HEK293 (cell line): ENCODE measurements around the gene RNPEP.

Experiments
- CTCF ChIA-PET: fragments of 350-600 bp; formaldehyde crosslinking; extraction: SDS; loops from one replicate; lab custom pipeline; 2021; ENCODE audit warnings: antibody characterized with exemption; lab: Yijun Ruan, JAX
- POLR2A ChIA-PET: fragments of 300-600 bp; formaldehyde crosslinking; extraction: SDS; loops from one replicate; lab custom pipeline; 2020; ENCODE audit warnings: antibody characterized with exemption, inconsistent platforms; lab: Yijun Ruan, JAX
- H3K27ac ChIP-seq: fragments of 200-500 bp; sonication (Bioruptor generic); 2 replicates; pipeline ENCODE4 v1.5.1; 2014; ENCODE audit warnings: low read depth, low read length, control low read depth, inconsistent platforms; ENCODE audit errors: extremely low read depth
- H3K36me3 ChIP-seq, 2 experiments: fragments of 200-500 bp in 1 of 2; sonication (Bioruptor generic) in 1 of 2; 1 replicate in 1 of 2; 2 replicates in 1 of 2; pipeline ENCODE4 v1.5.1; 2014 to 2017; ENCODE audit warnings: inconsistent platforms in 2 of 2, low read length in 2 of 2; ENCODE audit not compliant: control insufficient read depth in 2 of 2, insufficient read depth in 1 of 2
- H3K4me1 ChIP-seq: fragments of 200-500 bp; sonication (Bioruptor generic); 2 replicates; pipeline ENCODE4 v1.5.1; 2014; ENCODE audit warnings: mild to moderate bottlenecking, low read length, inconsistent platforms; ENCODE audit not compliant: control insufficient read depth, insufficient read depth
- H3K4me3 ChIP-seq: 2 replicates; pipeline ENCODE4 v1.5.1; 2011; ENCODE audit warnings: low read depth, mild to moderate bottlenecking, control low read depth, low read length, moderate library complexity
- H3K9me3 ChIP-seq: fragments of 200-500 bp; sonication (Bioruptor generic); 2 replicates; pipeline ENCODE4 v1.5.1; 2014; ENCODE audit warnings: low read depth, low read length, inconsistent platforms; ENCODE audit not compliant: control insufficient read depth, insufficient read depth
- EGR2 ChIP-seq: fragments of 450-650 bp; formaldehyde crosslinking; IDR thresholded peaks from 2 replicates; pipeline ENCODE4 v1.5.1; 2016; ENCODE audit warnings: low read depth, missing biosample characterization, missing genetic modification characterization
- SP2 ChIP-seq: fragments of 450-650 bp; formaldehyde crosslinking; IDR thresholded peaks from 2 replicates; pipeline ENCODE4 v1.5.1; 2016; ENCODE audit warnings: missing biosample characterization, missing genetic modification characterization
- ZFP69B ChIP-seq: fragments of 450-650 bp; formaldehyde crosslinking; IDR thresholded peaks from 2 replicates; pipeline ENCODE4 v1.5.1; 2016; ENCODE audit warnings: missing biosample characterization, missing genetic modification characterization
- ZNF121 ChIP-seq: fragments of 450-650 bp; formaldehyde crosslinking; IDR thresholded peaks from 2 replicates; pipeline ENCODE4 v1.5.1; 2016; ENCODE audit warnings: missing biosample characterization, missing genetic modification characterization
- ZNF146 ChIP-seq: fragments of 450-650 bp; formaldehyde crosslinking; IDR thresholded peaks from 2 replicates; pipeline ENCODE4 v1.5.1; 2016; ENCODE audit warnings: missing biosample characterization, missing genetic modification characterization
- ZNF2 ChIP-seq: fragments of 450-650 bp; formaldehyde crosslinking; IDR thresholded peaks from 2 replicates; pipeline ENCODE4 v1.5.1; 2016; ENCODE audit warnings: missing biosample characterization, missing genetic modification characterization
- ZNF311 ChIP-seq: fragments of 450-650 bp; formaldehyde crosslinking; IDR thresholded peaks from 2 replicates; pipeline ENCODE4 v1.5.1; 2017; ENCODE audit warnings: missing biosample characterization, missing genetic modification characterization, borderline replicate concordance
- ZNF426 ChIP-seq: fragments of 450-650 bp; formaldehyde crosslinking; IDR thresholded peaks from 2 replicates; pipeline ENCODE4 v1.5.1; 2017; ENCODE audit warnings: missing biosample characterization, missing genetic modification characterization, mild to moderate bottlenecking, inconsistent platforms, moderate library complexity
- ZNF510 ChIP-seq: fragments of 450-650 bp; formaldehyde crosslinking; IDR thresholded peaks from 2 replicates; pipeline ENCODE4 v1.5.1; 2018; ENCODE audit warnings: mild to moderate bottlenecking, missing genetic modification characterization, missing biosample characterization; ENCODE audit not compliant: insufficient replicate concordance
- ZNF544 ChIP-seq: fragments of 450-650 bp; formaldehyde crosslinking; IDR thresholded peaks from 2 replicates; pipeline ENCODE4 v1.5.0; 2017; ENCODE audit warnings: missing biosample characterization, missing genetic modification characterization
- ZNF548 ChIP-seq: fragments of 450-650 bp; formaldehyde crosslinking; IDR thresholded peaks from 2 replicates; pipeline ENCODE4 v1.5.1; 2016; ENCODE audit warnings: missing biosample characterization, missing genetic modification characterization
- ZNF571 ChIP-seq: fragments of 450-650 bp; formaldehyde crosslinking; IDR thresholded peaks from 2 replicates; pipeline ENCODE4 v1.5.0; 2017; ENCODE audit warnings: missing biosample characterization, missing genetic modification characterization
- ZNF623 ChIP-seq: fragments of 450-650 bp; formaldehyde crosslinking; IDR thresholded peaks from 2 replicates; pipeline ENCODE4 v1.5.1; 2016; ENCODE audit warnings: missing biosample characterization, missing genetic modification characterization
- ZNF664 ChIP-seq: fragments of 450-650 bp; formaldehyde crosslinking; IDR thresholded peaks from 2 replicates; pipeline ENCODE4 v1.5.1; 2016; ENCODE audit warnings: missing biosample characterization, missing genetic modification characterization
- ZNF837 ChIP-seq: fragments of 450-650 bp; formaldehyde crosslinking; IDR thresholded peaks from 2 replicates; pipeline ENCODE4 v1.5.1; 2016; ENCODE audit warnings: missing biosample characterization, missing genetic modification characterization
- TF ChIP-seq, protein P1 (sequence below): fragments of 450-650 bp; formaldehyde crosslinking; IDR thresholded peaks from 2 replicates; pipeline ENCODE4 v1.5.1; 2016; ENCODE audit warnings: missing biosample characterization, missing genetic modification characterization
- TF ChIP-seq, protein P2 (sequence below): fragments of 450-650 bp; formaldehyde crosslinking; IDR thresholded peaks from 2 replicates; pipeline ENCODE4 v1.5.1; 2016; ENCODE audit warnings: missing biosample characterization, missing genetic modification characterization
- TF ChIP-seq, protein P3 (sequence below): fragments of 450-650 bp; formaldehyde crosslinking; IDR thresholded peaks from 2 replicates; pipeline ENCODE4 v1.5.1; 2016; ENCODE audit warnings: missing biosample characterization, missing genetic modification characterization
- TF ChIP-seq, protein P4 (sequence below): fragments of 450-650 bp; formaldehyde crosslinking; IDR thresholded peaks from 2 replicates; pipeline ENCODE4 v1.5.1; 2016; ENCODE audit warnings: missing biosample characterization, missing genetic modification characterization
- TF ChIP-seq, protein P5 (sequence below): fragments of 450-650 bp; formaldehyde crosslinking; IDR thresholded peaks from 2 replicates; pipeline ENCODE4 v1.5.1; 2016; ENCODE audit warnings: missing biosample characterization, missing genetic modification characterization

RNPEP gene

DNA sequence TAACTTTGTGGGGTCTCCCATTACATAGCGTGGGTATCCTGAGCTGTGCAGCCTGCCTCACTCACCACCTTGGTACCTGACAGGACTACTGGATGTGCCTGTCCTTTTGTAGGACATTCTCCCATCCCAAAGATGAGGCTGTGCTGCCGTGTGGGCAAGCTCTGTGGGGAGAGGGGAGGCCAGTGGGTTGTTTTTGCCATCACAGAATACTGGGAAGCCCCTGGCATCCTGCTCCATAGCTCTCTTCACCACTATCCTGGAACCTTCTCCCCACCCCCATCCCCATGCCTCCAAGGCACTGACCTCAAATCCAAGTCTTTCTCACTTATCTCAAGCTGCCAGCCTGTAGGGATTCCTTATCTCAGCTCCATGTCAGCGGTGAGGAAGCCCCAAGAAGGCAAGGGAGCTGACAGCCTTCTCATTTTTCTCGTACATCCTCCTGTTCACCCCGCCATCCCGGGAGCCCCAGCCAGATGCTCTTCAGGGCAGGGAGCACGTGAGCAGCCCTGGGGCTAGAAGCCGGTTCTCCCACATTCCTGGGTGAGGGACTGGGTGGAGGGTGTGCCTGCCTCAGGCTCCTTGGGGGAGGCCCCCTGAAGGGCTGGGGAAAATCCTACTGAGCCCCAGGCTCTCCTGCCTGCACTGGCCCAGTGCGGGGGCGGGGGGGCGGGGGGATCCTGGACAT lies 25.5 kb downstream of the RNPEP start (continued):
- TF ChIP-seq ZNF426 (tag by site-specific recombination): no peak
- TF ChIP-seq, protein P1, sequence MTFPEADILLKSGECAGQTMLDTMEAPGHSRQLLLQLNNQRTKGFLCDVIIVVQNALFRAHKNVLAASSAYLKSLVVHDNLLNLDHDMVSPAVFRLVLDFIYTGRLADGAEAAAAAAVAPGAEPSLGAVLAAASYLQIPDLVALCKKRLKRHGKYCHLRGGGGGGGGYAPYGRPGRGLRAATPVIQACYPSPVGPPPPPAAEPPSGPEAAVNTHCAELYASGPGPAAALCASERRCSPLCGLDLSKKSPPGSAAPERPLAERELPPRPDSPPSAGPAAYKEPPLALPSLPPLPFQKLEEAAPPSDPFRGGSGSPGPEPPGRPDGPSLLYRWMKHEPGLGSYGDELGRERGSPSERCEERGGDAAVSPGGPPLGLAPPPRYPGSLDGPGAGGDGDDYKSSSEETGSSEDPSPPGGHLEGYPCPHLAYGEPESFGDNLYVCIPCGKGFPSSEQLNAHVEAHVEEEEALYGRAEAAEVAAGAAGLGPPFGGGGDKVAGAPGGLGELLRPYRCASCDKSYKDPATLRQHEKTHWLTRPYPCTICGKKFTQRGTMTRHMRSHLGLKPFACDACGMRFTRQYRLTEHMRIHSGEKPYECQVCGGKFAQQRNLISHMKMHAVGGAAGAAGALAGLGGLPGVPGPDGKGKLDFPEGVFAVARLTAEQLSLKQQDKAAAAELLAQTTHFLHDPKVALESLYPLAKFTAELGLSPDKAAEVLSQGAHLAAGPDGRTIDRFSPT: no peak
- no peak for TF ChIP-seq SP2 (tag by site-specific recombination)
- TF ChIP-seq ZNF311 (tag by site-specific recombination): no peak
- TF ChIP-seq ZNF510: no peak

DNA sequence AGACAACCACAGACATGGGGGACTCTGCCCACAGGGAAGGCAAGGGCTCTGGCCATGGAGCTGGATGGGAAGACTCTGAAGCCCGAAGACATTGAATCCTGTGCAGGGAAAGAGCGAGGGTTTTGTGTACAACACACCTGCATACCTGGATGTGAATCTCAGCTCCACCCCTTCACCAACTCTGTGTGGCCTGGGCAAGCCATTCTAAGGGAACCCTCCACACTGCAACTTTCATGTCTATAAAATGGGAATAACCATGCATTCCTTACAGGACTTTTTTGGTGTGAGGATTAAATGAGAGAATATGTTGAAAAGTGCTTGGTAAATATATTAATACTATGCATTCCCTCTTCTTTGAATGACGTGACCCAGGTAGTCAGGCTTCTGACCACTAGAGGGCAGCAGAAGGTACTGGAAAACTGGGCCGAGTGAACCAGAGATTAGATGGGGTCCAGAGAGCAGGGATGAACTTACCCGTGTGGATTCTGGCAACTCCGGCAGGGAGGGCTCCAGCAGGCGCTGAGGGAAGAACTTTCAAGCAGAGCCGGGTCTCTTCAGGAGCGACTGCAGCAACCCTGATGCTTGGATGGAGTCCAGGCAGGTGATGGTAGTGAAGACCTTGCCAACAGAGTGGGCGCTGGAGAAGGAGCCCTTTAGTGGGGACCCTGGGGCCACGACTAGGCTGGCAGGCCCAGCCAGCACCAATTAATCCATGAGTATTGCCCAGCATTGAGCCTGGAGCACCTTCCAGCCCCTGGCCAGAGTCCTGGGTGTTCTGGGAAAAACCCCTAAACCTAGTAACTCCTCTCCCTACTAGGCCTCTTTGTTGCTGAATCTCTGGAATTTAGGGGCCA lies 27.1 kb downstream of the RNPEP start:
- Histone ChIP-seq H3K4me1 (no peaks in the 10 kb centered on the region; the same call in 1 of the 2 replicates), H3K27ac (no peak overlapping the region), H3K9me3 (no peaks in the 10 kb centered on the region), H3K4me3 (no peak overlapping the region), H3K36me3 (peaks cover 0 to 20% of the 10 kb centered on the region in 2 experiments; a peak in 1 of 3 replicates)
- ChIA-PET CTCF (interaction anchor here (0.5 to 10.8 kb wide), 22 partner anchors 8 to 638 kb away, joined by 3 to 159 read pairs (median 3); partner anchors contain the start of gene GPR37L1), POLR2A (interaction anchor here (0.6 to 1.5 kb wide), 6 partner anchors 10 to 136 kb away, joined by 3 to 6 read pairs (median 4); no protein-coding TSS in a partner anchor)
- TF ChIP-seq ZNF2 (tag by site-specific recombination) (peak; percentile 76; the same call in 1 of the 2 replicates), ZNF146 (tag by site-specific recombination) (no peak), ZNF544 (no peak), EGR2 (no peak), ZNF571 (tag by site-specific recombination) (no peak), ZNF664 (tag by site-specific recombination) (peak; percentile 82), ZNF623 (tag by site-specific recombination) (no peak), ZFP69B (peak; percentile 57; the same call in 1 of the 2 replicates), ZNF121 (tag by site-specific recombination) (no peak), ZNF837 (tag by site-specific recombination) (no peak), ZNF548 (tag by site-specific recombination) (no peak)
- TF ChIP-seq, protein P2, sequence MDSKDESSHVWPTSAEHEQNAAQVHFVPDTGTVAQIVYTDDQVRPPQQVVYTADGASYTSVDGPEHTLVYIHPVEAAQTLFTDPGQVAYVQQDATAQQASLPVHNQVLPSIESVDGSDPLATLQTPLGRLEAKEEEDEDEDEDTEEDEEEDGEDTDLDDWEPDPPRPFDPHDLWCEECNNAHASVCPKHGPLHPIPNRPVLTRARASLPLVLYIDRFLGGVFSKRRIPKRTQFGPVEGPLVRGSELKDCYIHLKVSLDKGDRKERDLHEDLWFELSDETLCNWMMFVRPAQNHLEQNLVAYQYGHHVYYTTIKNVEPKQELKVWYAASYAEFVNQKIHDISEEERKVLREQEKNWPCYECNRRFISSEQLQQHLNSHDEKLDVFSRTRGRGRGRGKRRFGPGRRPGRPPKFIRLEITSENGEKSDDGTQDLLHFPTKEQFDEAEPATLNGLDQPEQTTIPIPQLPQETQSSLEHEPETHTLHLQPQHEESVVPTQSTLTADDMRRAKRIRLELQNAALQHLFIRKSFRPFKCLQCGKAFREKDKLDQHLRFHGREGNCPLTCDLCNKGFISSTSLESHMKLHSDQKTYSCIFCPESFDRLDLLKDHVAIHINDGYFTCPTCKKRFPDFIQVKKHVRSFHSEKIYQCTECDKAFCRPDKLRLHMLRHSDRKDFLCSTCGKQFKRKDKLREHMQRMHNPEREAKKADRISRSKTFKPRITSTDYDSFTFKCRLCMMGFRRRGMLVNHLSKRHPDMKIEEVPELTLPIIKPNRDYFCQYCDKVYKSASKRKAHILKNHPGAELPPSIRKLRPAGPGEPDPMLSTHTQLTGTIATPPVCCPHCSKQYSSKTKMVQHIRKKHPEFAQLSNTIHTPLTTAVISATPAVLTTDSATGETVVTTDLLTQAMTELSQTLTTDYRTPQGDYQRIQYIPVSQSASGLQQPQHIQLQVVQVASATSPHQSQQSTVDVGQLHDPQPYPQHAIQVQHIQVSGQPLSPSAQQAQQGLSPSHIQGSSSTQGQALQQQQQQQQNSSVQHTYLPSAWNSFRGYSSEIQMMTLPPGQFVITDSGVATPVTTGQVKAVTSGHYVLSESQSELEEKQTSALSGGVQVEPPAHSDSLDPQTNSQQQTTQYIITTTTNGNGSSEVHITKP: peak; percentile 78
- TF ChIP-seq, protein P3, sequence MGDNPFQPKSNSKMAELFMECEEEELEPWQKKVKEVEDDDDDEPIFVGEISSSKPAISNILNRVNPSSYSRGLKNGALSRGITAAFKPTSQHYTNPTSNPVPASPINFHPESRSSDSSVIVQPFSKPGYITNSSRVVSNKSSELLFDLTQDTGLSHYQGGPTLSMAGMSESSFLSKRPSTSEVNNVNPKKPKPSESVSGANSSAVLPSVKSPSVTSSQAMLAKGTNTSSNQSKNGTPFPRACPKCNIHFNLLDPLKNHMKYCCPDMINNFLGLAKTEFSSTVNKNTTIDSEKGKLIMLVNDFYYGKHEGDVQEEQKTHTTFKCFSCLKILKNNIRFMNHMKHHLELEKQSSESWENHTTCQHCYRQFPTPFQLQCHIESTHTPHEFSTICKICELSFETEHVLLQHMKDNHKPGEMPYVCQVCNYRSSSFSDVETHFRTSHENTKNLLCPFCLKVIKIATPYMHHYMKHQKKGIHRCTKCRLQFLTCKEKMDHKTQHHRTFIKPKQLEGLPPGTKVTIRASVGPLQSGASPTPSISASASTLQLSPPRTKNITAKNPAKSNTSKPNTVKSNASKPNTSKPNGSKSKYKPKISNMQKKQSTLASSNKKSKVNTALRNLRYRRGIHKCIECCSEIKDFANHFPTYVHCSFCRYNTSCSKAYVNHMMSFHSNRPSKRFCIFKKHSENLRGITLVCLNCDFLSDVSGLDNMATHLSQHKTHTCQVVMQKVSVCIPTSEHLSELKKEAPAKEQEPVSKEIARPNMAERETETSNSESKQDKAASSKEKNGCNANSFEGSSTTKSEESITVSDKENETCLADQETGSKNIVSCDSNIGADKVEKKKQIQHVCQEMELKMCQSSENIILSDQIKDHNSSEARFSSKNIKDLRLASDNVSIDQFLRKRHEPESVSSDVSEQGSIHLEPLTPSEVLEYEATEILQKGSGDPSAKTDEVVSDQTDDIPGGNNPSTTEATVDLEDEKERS (tag by site-specific recombination): no peak
- TF ChIP-seq, protein P4, sequence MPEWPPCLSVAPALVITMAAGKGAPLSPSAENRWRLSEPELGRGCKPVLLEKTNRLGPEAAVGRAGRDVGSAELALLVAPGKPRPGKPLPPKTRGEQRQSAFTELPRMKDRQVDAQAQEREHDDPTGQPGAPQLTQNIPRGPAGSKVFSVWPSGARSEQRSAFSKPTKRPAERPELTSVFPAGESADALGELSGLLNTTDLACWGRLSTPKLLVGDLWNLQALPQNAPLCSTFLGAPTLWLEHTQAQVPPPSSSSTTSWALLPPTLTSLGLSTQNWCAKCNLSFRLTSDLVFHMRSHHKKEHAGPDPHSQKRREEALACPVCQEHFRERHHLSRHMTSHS (tag by site-specific recombination): no peak
- TF ChIP-seq, protein P5, sequence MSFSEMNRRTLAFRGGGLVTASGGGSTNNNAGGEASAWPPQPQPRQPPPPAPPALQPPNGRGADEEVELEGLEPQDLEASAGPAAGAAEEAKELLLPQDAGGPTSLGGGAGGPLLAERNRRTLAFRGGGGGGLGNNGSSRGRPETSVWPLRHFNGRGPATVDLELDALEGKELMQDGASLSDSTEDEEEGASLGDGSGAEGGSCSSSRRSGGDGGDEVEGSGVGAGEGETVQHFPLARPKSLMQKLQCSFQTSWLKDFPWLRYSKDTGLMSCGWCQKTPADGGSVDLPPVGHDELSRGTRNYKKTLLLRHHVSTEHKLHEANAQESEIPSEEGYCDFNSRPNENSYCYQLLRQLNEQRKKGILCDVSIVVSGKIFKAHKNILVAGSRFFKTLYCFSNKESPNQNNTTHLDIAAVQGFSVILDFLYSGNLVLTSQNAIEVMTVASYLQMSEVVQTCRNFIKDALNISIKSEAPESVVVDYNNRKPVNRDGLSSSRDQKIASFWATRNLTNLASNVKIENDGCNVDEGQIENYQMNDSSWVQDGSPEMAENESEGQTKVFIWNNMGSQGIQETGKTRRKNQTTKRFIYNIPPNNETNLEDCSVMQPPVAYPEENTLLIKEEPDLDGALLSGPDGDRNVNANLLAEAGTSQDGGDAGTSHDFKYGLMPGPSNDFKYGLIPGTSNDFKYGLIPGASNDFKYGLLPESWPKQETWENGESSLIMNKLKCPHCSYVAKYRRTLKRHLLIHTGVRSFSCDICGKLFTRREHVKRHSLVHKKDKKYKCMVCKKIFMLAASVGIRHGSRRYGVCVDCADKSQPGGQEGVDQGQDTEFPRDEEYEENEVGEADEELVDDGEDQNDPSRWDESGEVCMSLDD (tag by site-specific recombination): no peak
